T-helper 1 cell (primary cell): ENCODE data around the gene MRPL37.
"Not testable (repeated sequence)": the region's sequence is repeated elsewhere in the genome, so short reads cannot be mapped to it uniquely, and the experiment has no call there.

Source experiments
- DNase-seq, 5 donors: peaks; one replicate each; pipeline ENCODE4 v3.0.0-alpha.2; 2012 to 2020

The MRPL37 gene

GRCh38 chr1:54172614-54173599 is 27.1 kb upstream of the MRPL37 start:
- DNase-seq: no peak

GRCh38 chr1:54173681-54174080 is 26.3 kb upstream of the MRPL37 start:
- no peak for DNase-seq

DNA sequence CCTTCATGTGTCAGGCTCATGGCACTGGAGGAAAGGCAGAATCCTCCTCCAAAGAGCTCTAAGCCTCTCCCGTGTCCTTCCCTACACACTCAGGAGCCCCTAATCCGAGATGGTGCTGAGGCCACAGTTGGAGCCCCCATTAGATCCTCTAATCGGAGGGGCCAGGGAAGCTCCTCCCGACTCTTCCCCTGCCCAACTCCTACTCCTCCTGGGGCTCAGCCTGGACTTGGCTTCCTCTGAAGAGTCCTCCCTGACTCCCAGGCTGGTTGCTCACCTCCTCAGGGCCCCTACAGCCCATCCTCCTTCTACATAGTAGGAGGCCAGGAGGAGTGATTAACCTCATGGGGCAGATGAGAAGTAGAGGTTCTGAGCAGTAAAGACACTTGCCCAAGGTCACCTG is 25.9 kb upstream of the MRPL37 start:
- DNase-seq: no peak

- DNase-seq: no peak
Measured at GRCh38 chr1:54176621-54177327, 23.2 kb upstream of the MRPL37 start.

GRCh38 chr1:54177726-54178125 is 22.2 kb upstream of the MRPL37 start:
- DNase-seq: no peak

DNA sequence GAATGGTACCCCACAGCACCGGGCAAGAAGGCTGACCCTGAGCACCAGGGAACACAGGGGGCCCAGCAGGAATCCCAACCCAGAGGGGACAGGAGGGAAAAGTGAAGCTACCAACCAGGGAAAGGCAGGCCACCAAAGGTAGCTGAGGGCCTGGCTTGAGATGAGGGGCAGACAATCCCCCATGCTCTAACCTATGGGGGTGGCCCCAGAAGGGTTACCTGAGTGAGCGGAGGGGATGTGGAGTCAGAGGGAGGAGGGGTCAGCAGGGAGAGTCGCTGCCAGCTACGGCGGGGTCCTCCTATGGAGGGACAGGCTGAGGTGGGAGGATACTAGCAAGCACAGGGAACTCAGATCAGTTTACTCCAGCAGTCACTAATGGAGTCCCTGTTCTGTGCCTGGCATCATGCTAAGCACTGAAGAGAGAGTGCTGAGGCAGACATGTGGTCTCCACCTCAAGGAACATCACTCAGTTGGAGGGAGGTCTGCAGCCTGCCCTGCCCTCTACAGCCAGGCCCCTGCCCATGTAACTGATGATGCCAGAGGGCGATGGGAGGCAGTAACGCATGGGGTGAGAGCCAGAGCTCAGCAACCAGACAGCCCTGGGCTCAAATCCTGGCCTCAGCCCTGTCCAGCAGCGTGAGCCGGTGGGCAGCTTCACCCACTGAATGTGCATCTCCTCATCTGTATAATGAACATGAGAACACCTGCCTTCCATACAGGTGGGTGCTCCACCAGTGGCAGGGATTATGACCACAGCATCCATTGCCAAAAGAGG is 21.5 kb upstream of the MRPL37 start:
- DNase-seq: no peak

DNA sequence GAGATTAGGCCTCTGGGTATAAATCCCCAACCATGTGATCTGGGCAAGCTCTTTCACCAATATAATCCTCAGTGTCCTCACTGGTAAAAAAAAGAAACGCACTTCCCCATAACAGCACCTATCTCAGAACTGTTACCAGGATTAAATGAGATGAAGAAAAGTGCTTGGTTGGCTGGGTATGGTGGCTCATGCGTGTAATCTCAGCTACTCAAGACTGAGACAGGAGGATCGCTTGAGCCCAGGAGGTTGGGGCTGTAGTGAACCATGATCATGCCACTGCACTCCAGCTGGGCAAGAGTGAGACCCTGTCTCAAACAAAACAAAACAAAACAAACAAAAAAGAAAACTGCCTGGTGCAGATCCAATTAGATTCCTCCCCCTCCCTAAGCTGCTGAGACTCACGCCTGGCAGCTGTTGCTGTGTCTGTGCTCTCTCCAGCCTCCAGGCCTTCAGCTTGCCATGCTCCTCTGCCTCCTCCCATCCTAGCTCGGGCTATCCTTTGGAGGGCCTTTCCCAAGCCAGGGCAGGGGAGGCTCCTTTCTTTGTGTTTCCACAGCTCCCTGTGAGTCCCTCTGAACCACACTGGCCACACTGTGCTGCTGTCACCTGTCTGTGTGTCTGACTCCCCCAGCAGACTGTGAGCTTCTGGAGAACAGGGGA is 19.1 kb upstream of the MRPL37 start:
- no peak for DNase-seq

GRCh38 chr1:54186056-54186455 is 13.9 kb upstream of the MRPL37 start:
- DNase-seq: no peak

- DNase-seq: no peak
Measured at GRCh38 chr1:54188291-54188690, 11.7 kb upstream of the MRPL37 start.

DNA sequence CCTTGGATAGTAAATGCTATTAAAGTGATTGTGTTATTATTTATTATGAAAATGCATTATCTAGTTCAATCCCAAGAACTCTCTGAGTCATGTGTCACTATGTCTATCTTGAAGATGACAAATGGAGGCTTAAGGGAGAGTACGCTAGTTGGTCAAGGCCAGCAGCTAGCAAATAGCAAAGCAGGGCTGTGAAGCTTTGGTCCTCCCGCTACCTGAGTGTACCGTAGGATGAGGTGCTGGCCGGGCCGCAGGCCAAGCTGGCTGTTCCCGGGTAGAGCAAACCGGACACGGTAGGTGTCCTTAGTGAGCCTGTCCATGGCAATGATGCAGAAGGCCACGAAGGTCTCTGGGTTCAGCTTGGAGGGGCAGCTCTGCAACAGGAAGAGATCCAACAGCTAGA is 9.4 kb upstream of the MRPL37 start:
- no peak for DNase-seq

GRCh38 chr1:54191525-54191924 is 8.4 kb upstream of the MRPL37 start:
- no peak for DNase-seq

GRCh38 chr1:54193453-54193852 is 6.5 kb upstream of the MRPL37 start:
- DNase-seq: no peak

- no peak for DNase-seq
Measured at GRCh38 chr1:54199151-54199764, 709 bp upstream of the MRPL37 start.

- DNase-seq: no peak
Measured at GRCh38 chr1:54200519-54200997, 591 bp downstream of the MRPL37 start.

GRCh38 chr1:54204199-54204598 is 4.2 kb downstream of the MRPL37 start:
- no peak for DNase-seq

GRCh38 chr1:54207287-54207686 is 7.3 kb downstream of the MRPL37 start:
- DNase-seq: no peak

GRCh38 chr1:54207896-54208295 is 7.9 kb downstream of the MRPL37 start:
- not testable (repeated sequence) for DNase-seq

DNA sequence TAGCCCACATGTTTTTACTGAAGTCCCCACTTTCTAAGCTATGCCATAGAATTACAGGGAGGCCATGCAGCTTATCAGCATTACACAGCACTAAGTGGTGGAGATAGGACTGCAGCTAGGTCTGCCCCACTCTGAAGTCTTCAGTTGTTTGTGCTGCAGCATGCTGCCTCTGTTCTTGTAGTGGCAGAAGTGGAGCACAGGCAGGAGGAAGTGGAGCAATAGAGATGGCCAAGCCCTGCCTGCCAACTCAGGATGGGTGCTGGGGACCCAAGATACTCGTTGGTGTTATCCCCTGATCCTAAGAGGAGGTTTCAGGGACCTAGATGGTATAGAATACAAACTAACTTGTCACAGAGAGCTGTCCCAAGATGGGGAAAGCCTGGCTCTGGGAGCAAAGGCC is 12.9 kb downstream of the MRPL37 start:
- DNase-seq: no peak

- no peak for DNase-seq
Measured at GRCh38 chr1:54215523-54215922, 15.6 kb downstream of the MRPL37 start.

DNA sequence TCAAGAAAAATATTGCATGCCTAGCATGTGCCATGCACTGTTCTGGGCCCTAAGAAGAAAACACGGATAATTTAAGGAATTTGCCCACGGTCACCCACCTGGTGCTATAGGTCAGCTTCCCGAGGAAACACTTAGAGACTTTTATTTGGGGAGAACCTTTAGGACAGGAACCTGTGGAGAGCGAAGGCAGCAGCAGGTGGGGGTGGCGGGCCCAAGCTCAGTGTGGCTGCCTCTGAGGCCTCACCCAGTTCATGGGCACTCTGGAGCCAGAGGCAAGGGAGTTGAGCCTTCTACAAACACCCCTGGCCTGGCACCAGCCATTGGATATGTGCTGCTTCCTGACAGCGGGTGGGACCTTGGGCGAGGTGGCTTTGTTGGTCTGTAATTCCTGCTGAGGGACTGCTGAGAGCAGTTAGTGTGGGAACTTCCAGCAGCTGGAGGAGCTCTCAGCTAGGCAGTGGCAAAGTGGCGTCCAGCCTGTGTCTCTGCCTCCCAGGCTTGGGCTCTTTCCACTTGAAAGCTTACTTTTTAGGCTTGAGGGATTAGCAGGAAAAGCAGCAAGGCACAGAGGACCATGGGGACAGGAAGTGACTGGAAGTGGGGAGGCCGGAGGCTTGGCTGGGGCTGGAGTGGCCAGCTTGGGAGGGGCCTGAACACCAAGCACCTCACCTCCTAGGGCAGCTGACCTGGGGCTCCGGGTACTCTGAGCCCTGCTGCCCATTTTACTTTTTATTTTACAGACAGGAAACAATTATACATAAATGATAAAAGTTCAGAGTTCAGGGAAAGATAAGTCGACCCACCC is 19.1 kb downstream of the MRPL37 start:
- DNase-seq: no peak

DNA sequence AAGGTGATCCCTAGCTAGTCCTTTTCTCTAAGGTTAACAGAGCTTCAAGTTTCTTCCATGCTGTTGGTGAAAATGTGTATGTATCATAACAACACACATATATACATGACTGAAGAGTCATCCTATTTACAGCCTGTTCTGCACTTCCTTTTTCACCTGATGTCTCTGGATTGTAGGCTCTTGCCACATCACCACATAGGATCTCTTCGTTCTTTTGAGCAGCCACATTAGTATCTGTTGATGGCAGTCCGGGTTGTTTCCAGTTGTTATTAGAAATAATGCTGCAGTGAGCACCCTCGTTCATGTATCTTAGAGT is 19.7 kb downstream of the MRPL37 start:
- no peak for DNase-seq
